Stomach smooth muscle (tissue), 2 donors: Measurements from ENCODE around the gene SLC1A7.

ENCODE experiments used
- H3K27ac ChIP-seq: one replicate; pipeline ENCODE4 v1.7.0; 2013; ENCODE audit warnings: mild to moderate bottlenecking, low read length, inconsistent platforms
- H3K27me3 ChIP-seq, 2 donors: one replicate each; pipeline ENCODE4 v1.7.0; 2013; ENCODE audit warnings: low read length in 2 of 2; ENCODE audit not compliant: insufficient read depth in 2 of 2, control insufficient read depth in 1 of 2
- H3K36me3 ChIP-seq, 2 donors: one replicate each; pipeline ENCODE4 v1.7.0; 2013; ENCODE audit warnings: low read length in 2 of 2; ENCODE audit not compliant: control insufficient read depth in 2 of 2, insufficient read depth in 2 of 2
- H3K4me1 ChIP-seq: one replicate; pipeline ENCODE4 v1.7.0; 2013; ENCODE audit warnings: low read length; ENCODE audit not compliant: control insufficient read depth, insufficient read depth
- H3K4me3 ChIP-seq, 2 donors: one replicate each; pipeline ENCODE4 v1.7.0; 2013; ENCODE audit warnings: low read length in 2 of 2
- H3K9ac ChIP-seq, 2 donors: one replicate each; pipeline ENCODE4 v1.7.0; 2013; ENCODE audit warnings: low read length in 2 of 2, mild to moderate bottlenecking in 1 of 2
- H3K9me3 ChIP-seq, 2 donors: one replicate each; pipeline ENCODE4 v1.7.0; 2013; ENCODE audit warnings: low read length in 2 of 2; ENCODE audit not compliant: control insufficient read depth in 2 of 2
- donor health status: healthy.
- donor health status: Pancreatic carcinoma.

SLC1A7 gene

GRCh38 chr1:53107570-53108322 is 34.7 kb downstream of the SLC1A7 start:
- Histone ChIP-seq H3K9me3 (peaks cover 3 to 6% of the 10 kb centered on the region in 2 donors), H3K4me1 (peaks cover 54% of the 10 kb centered on the region), H3K4me3 (no peak overlapping the region), H3K36me3 (no peaks in the 10 kb centered on the region), H3K27me3 (no peaks in the 10 kb centered on the region), H3K9ac (no peak overlapping the region), H3K27ac (no peak overlapping the region)

- no peaks in the 10 kb centered on the region for H3K36me3 ChIP-seq
- H3K9me3 ChIP-seq: peaks cover under 1 to 2% of the 10 kb centered on the region in 2 donors
- no peaks in the 10 kb centered on the region for H3K27me3 ChIP-seq
- H3K4me1 ChIP-seq: peaks cover 48% of the 10 kb centered on the region
- H3K27ac ChIP-seq: no peak overlapping the region
- H3K9ac ChIP-seq: no peak overlapping the region
- H3K4me3 ChIP-seq: no peak overlapping the region
Measured at GRCh38 chr1:53107090-53107489, 35.3 kb downstream of the SLC1A7 start.

GRCh38 chr1:53104289-53104913 is 38.0 kb downstream of the SLC1A7 start:
- no peaks in the 10 kb centered on the region for H3K9me3 ChIP-seq
- peak overlapping the region; percentile 69 for H3K27ac ChIP-seq
- peaks cover 28% of the 10 kb centered on the region for H3K4me1 ChIP-seq
- H3K4me3 ChIP-seq: no peak overlapping the region
- H3K9ac ChIP-seq: peak overlapping the region in 1 of 2 donors; percentile 55
- no peaks in the 10 kb centered on the region for H3K36me3 ChIP-seq
- no peaks in the 10 kb centered on the region for H3K27me3 ChIP-seq

- Histone ChIP-seq H3K9ac (no peak overlapping the region), H3K4me1 (peaks cover 15% of the 10 kb centered on the region), H3K36me3 (no peaks in the 10 kb centered on the region), H3K4me3 (no peak overlapping the region), H3K27ac (no peak overlapping the region), H3K27me3 (no peaks in the 10 kb centered on the region), H3K9me3 (no peaks in the 10 kb centered on the region)
Measured at GRCh38 chr1:53094533-53094919, 47.9 kb downstream of the SLC1A7 start.

GRCh38 chr1:53093778-53094532 is 48.5 kb downstream of the SLC1A7 start:
- Histone ChIP-seq H3K27ac (no peak overlapping the region), H3K9ac (no peak overlapping the region), H3K4me3 (no peak overlapping the region)

GRCh38 chr1:53093451-53093754 is 49.0 kb downstream of the SLC1A7 start:
- H3K4me1 ChIP-seq: peaks cover 16% of the 10 kb centered on the region
- H3K9me3 ChIP-seq: no peaks in the 10 kb centered on the region
- no peak overlapping the region for H3K4me3 ChIP-seq
- no peaks in the 10 kb centered on the region for H3K36me3 ChIP-seq
- H3K9ac ChIP-seq: no peak overlapping the region
- H3K27ac ChIP-seq: no peak overlapping the region
- no peaks in the 10 kb centered on the region for H3K27me3 ChIP-seq

More at GRCh38 chr1:53093778-53094532, 48.5 kb downstream of the SLC1A7 start:
- H3K9me3 ChIP-seq: no peaks in the 10 kb centered on the region
- no peaks in the 10 kb centered on the region for H3K27me3 ChIP-seq
- no peaks in the 10 kb centered on the region for H3K36me3 ChIP-seq
- H3K4me1 ChIP-seq: peaks cover 15% of the 10 kb centered on the region

- Histone ChIP-seq H3K9me3 (no peaks in the 10 kb centered on the region), H3K4me3 (no peak overlapping the region), H3K36me3 (peaks cover 0 to 2% of the 10 kb centered on the region in 2 donors), H3K27me3 (no peaks in the 10 kb centered on the region), H3K9ac (no peak overlapping the region), H3K27ac (no peak overlapping the region), H3K4me1 (peaks cover 19% of the 10 kb centered on the region)
Measured at GRCh38 chr1:53092659-53093450, 49.6 kb downstream of the SLC1A7 start.

GRCh38 chr1:53091841-53092645 is 50.4 kb downstream of the SLC1A7 start:
- Histone ChIP-seq H3K9ac (no peak overlapping the region), H3K27ac (no peak overlapping the region), H3K4me3 (no peak overlapping the region), H3K4me1 (peaks cover 20% of the 10 kb centered on the region), H3K27me3 (no peaks in the 10 kb centered on the region), H3K9me3 (no peaks in the 10 kb centered on the region), H3K36me3 (peaks cover 0 to 2% of the 10 kb centered on the region in 2 donors)

- peak overlapping the region; percentile 1 for H3K27ac ChIP-seq
Measured at GRCh38 chr1:53090227-53091147, 52.0 kb downstream of the SLC1A7 start.

More at GRCh38 chr1:53090227-53091147, 52.0 kb downstream of the SLC1A7 start:
- H3K36me3 ChIP-seq: peaks cover 0 to 7% of the 10 kb centered on the region in 2 donors
- no peaks in the 10 kb centered on the region for H3K9me3 ChIP-seq
- no peak overlapping the region for H3K9ac ChIP-seq
- H3K27me3 ChIP-seq: no peaks in the 10 kb centered on the region
- H3K4me1 ChIP-seq: peaks cover 30% of the 10 kb centered on the region
- no peak overlapping the region for H3K4me3 ChIP-seq
